Liver (tissue), 9 donors: ENCODE data around the gene RAET1E. TPM values are rescaled to one million over a fixed set of nuclear protein-coding genes. Genes with fewer than 3 reads are reported as not detected.

Source experiments
- DNase-seq: peaks from one replicate; pipeline ENCODE4 v3.0.0-alpha.2; 2017; ENCODE audit warnings: low spot score
- H3K27ac ChIP-seq, 2 donors: one replicate each; pipeline ENCODE4 v1.7.0; 2013; ENCODE audit warnings: inconsistent platforms in 2 of 2, low read length in 2 of 2, control low read depth in 1 of 2, low read depth in 1 of 2, mild to moderate bottlenecking in 1 of 2
- H3K27me3 ChIP-seq, 4 donors: one replicate each; pipeline versions ENCODE4 v1.6.1 to v1.7.0; 2013; ENCODE audit warnings: low read length in 3 of 4, inconsistent platforms in 1 of 4, mild to moderate bottlenecking in 1 of 4, moderate library complexity in 1 of 4; ENCODE audit not compliant: control insufficient read depth in 4 of 4, insufficient read depth in 4 of 4
- H3K36me3 ChIP-seq, 4 donors: one replicate each; pipeline versions ENCODE4 v1.6.1 to v1.7.0; 2013; ENCODE audit warnings: low read length in 3 of 4, mild to moderate bottlenecking in 3 of 4, low read depth in 1 of 4, moderate library complexity in 1 of 4; ENCODE audit not compliant: control insufficient read depth in 4 of 4, insufficient read depth in 3 of 4
- H3K4me1 ChIP-seq, 4 donors: one replicate each; pipeline versions ENCODE4 v1.6.1 to v1.7.0; 2013; ENCODE audit warnings: low read length in 3 of 4, mild to moderate bottlenecking in 3 of 4, moderate library complexity in 1 of 4; ENCODE audit not compliant: control insufficient read depth in 4 of 4, insufficient read depth in 4 of 4
- H3K4me3 ChIP-seq, 3 donors: one replicate each; pipeline versions ENCODE4 v1.6.1 to v1.7.0; 2013; ENCODE audit warnings: low read length in 3 of 3, control low read depth in 1 of 3, low read depth in 1 of 3, mild to moderate bottlenecking in 1 of 3
- H3K9ac ChIP-seq, 2 donors: one replicate each; pipeline ENCODE4 v1.7.0; 2013; ENCODE audit warnings: low read length in 2 of 2, mild to moderate bottlenecking in 2 of 2, moderate library complexity in 2 of 2, control low read depth in 1 of 2, low read depth in 1 of 2
- H3K9me3 ChIP-seq, 4 donors: one replicate each; pipeline versions ENCODE4 v1.6.1 to v1.7.0; 2013; ENCODE audit warnings: low read length in 3 of 4; ENCODE audit not compliant: control insufficient read depth in 4 of 4
- ATF3 ChIP-seq: IDR thresholded peaks from 2 replicates; pipeline ENCODE4 v1.6.1; 2016; ENCODE audit warnings: antibody characterized with exemption
- CTCF ChIP-seq: fragments of 150-350 bp; IDR thresholded peaks from 2 replicates; pipeline ENCODE4 v1.5.1; 2017; ENCODE audit warnings: improper control_type of control experiment, low read depth, low read length; ENCODE audit not compliant: missing input control
- EGR1 ChIP-seq, 2 donors: IDR thresholded peaks; 2 replicates each; pipeline ENCODE4 v1.6.1; 2016 to 2018; ENCODE audit warnings: antibody characterized with exemption in 2 of 2, low read depth in 2 of 2
- FOXA1 ChIP-seq: IDR thresholded peaks from 2 replicates; pipeline ENCODE4 v1.6.1; 2016; ENCODE audit warnings: antibody characterized with exemption
- FOXA2 ChIP-seq: IDR thresholded peaks from 2 replicates; pipeline ENCODE4 v1.6.1; 2016; ENCODE audit warnings: antibody characterized with exemption
- GABPA ChIP-seq, 2 donors: IDR thresholded peaks in 1 of 2; conservative IDR thresholded peaks in 1 of 2; 2 replicates each; pipeline ENCODE4 v1.6.1; 2016; ENCODE audit warnings: antibody characterized with exemption in 2 of 2, mild to moderate bottlenecking in 1 of 2, moderate library complexity in 1 of 2
- HNF4A ChIP-seq, 2 donors: conservative IDR thresholded peaks; 2 replicates each; pipeline ENCODE4 v1.6.1; 2016; ENCODE audit warnings: antibody characterized with exemption in 2 of 2, mild to moderate bottlenecking in 2 of 2
- HNF4G ChIP-seq: IDR thresholded peaks from 2 replicates; pipeline ENCODE4 v1.6.1; 2016; ENCODE audit warnings: antibody characterized with exemption
- JUND ChIP-seq, 2 donors: IDR thresholded peaks; 2 replicates each; pipeline ENCODE4 v1.6.1; 2016; ENCODE audit warnings: antibody characterized with exemption in 2 of 2
- MAX ChIP-seq: IDR thresholded peaks from 2 replicates; pipeline ENCODE4 v1.6.1; 2016; ENCODE audit warnings: antibody characterized with exemption
- NR2F2 ChIP-seq: IDR thresholded peaks from 2 replicates; pipeline ENCODE4 v1.6.1; 2016; ENCODE audit warnings: antibody characterized with exemption
- RAD21 ChIP-seq, 2 donors: IDR thresholded peaks; 2 replicates each; pipeline ENCODE4 v1.6.1; 2016; ENCODE audit warnings: antibody characterized with exemption in 2 of 2, mild to moderate bottlenecking in 2 of 2
- REST ChIP-seq: IDR thresholded peaks from 2 replicates; pipeline ENCODE4 v1.6.1; 2016; ENCODE audit warnings: antibody characterized with exemption, mild to moderate bottlenecking
- RXRA ChIP-seq, 2 donors: IDR thresholded peaks; 2 replicates each; pipeline ENCODE4 v1.6.1; 2017 to 2018; ENCODE audit warnings: antibody characterized with exemption in 2 of 2, mild to moderate bottlenecking in 1 of 2
- SP1 ChIP-seq: IDR thresholded peaks from 2 replicates; pipeline ENCODE4 v1.6.1; 2018; ENCODE audit warnings: antibody characterized with exemption, mild to moderate bottlenecking
- TAF1 ChIP-seq: conservative IDR thresholded peaks from 2 replicates; pipeline ENCODE4 v1.6.1; 2016; ENCODE audit warnings: antibody characterized with exemption, mild to moderate bottlenecking
- YY1 ChIP-seq: IDR thresholded peaks from 2 replicates; pipeline ENCODE4 v1.6.1; 2016; ENCODE audit warnings: antibody characterized with exemption, mild to moderate bottlenecking
- ZBTB33 ChIP-seq: IDR thresholded peaks from 2 replicates; pipeline ENCODE4 v1.6.1; 2016; ENCODE audit warnings: antibody characterized with exemption
- WGBS: extraction: QIAGEN DNeasy Blood & Tissue Kit; methylation state at CpG from one replicate; pipeline ENCODE4 v1.1.7; 2013; 5-methylcytosine and 5-hydroxymethylcytosine counted together
- polyA plus RNA-seq, 2 donors: library from polyadenylated mRNA; stranded (reverse) in 1 of 2; unstranded in 1 of 2; fragments of 200-250 nt in 1 of 2; fragments of >200 nt in 1 of 2; fragmentation: Nextera tagmentation in 1 of 2; extraction: Ambion mirVana in 1 of 2; gene quantifications; one replicate each; pipeline versions ENCODE4 v1.2.1 to v1.2.3, GENCODE V29; 2013 to 2015
- total RNA-seq, 2 donors: library from RNA; depleted of rRNA; stranded (reverse); fragments of >200 nt; gene quantifications; one replicate each; pipeline ENCODE4 v1.2.3, GENCODE V29; 2014
- donor health status: healthy.
- donor health status: healthy.
- donor health status: healthy.
- donor health status: healthy.
- donor health status: healthy.

RAET1E gene
- total and polyA plus RNA-seq, 4 donors: not detected

- Histone ChIP-seq H3K4me3 (no peak overlapping the region), H3K36me3 (no peaks in the 10 kb centered on the region), H3K27ac (no peak overlapping the region), H3K27me3 (no peaks in the 10 kb centered on the region), H3K4me1 (peaks cover 0 to 2% (median under 1%) of the 10 kb centered on the region in 4 donors), H3K9me3 (no peaks in the 10 kb centered on the region), H3K9ac (no peak overlapping the region)
- TF ChIP-seq RAD21 (IDR thresholded peaks at IDR 0.05): no peak
- no peak for TF ChIP-seq MAX
- TF ChIP-seq RXRA (IDR thresholded peaks at IDR 0.05): no peak
- TF ChIP-seq FOXA2: no peak
- no peak for TF ChIP-seq JUND (IDR thresholded peaks at IDR 0.05)
- no peak for TF ChIP-seq EGR1 (IDR thresholded peaks at IDR 0.05; ENCODE audit: low read depth in 2 of 2)
- TF ChIP-seq TAF1: no peak
- TF ChIP-seq ZBTB33: no peak
- no peak for TF ChIP-seq GABPA (IDR thresholded peaks at IDR 0.05 in 1 of 2, conservative IDR thresholded peaks at IDR 0.05 in 1 of 2)
- TF ChIP-seq SP1: no peak
- TF ChIP-seq CTCF: no peak
- TF ChIP-seq HNF4G: no peak
- TF ChIP-seq FOXA1: no peak
- no peak for TF ChIP-seq REST
- TF ChIP-seq ATF3: no peak
- no peak for TF ChIP-seq HNF4A (conservative IDR thresholded peaks at IDR 0.05)
- no peak for TF ChIP-seq NR2F2
- no peak for TF ChIP-seq YY1
- 90% methylated on average over 3 of the region's 3 CpGs for WGBS
- DNase-seq: no peak
Measured at GRCh38 chr6:149891259-149891658, 6.7 kb downstream of the RAET1E start.
